HG03469 (cell line): ENCODE results near the gene DUSP28.
"Not testable (repeated sequence)": the region's sequence is repeated elsewhere in the genome, so short reads cannot be mapped to it uniquely, and the experiment has no call there.

Experiments used
- ATAC-seq: cut with Tn5 transposase; IDR thresholded peaks from one replicate; pipeline ENCODE4 v1.9.1; 2021; ENCODE audit warnings: mild to moderate bottlenecking, moderate library complexity, moderate number of reproducible peaks; ENCODE audit not compliant: unreplicated experiment

The DUSP28 gene

DNA sequence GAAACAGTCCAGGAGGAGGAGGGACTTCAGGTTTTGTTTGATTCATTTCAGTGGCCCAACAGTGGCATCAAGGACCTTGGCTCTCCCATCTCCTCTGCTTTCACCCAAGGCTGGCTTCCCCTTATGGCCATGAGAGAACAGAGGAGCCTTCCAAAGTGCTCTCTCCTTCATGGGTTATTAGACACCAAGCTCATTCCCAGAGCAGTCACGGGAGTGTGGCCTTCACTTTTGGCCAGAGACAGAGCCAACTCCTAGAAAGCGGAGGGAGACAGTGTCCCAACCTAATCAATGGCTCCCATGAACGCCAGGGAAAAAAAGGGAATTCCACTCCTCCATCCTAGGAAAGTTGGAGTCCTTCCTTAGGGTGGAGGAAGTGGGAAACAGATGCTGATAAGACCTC lies 871 bp upstream of the DUSP28 start:
- no peak for ATAC-seq

GRCh38 chr2:240560480-240561324 lies 545 bp downstream of the DUSP28 start:
- ATAC-seq: peak; percentile 34

DNA sequence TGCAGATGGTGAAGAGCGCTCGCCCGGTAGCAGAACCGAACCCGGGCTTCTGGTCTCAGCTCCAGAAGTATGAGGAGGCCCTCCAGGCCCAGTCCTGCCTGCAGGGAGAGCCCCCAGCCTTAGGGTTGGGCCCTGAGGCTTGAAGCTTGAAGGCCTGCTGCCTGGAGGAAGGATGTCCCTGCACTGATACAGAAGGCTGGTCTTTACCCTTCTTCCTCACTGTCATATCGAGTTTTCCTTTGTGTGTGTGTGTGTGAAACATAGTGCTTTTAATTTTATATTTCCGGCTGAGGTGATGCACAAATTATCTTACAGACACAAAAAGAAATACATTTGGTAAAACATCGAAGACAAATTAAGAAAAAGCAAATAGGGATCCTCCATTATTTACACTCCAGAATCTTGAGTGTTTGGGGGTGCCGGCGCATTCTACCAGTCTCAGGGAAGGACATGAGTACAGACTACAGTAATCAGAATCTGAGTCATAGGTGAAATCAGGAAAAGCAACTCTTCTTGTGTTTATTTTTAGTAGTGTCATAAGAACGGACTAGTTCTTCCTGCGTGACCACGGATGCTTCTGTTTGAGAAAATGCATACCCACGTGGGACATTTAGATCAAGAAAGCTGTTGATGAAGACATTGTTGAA lies 1.3 kb downstream of the DUSP28 start:
- no peak for ATAC-seq

- not testable (repeated sequence) for ATAC-seq
Observed at GRCh38 chr2:240563231-240563630, 3.1 kb downstream of the DUSP28 start.

- no peak for ATAC-seq
Observed at GRCh38 chr2:240563951-240564560, 3.9 kb downstream of the DUSP28 start.

GRCh38 chr2:240564561-240565332 lies 4.6 kb downstream of the DUSP28 start:
- no peak for ATAC-seq

GRCh38 chr2:240565333-240566202 lies 5.4 kb downstream of the DUSP28 start:
- ATAC-seq: peak; percentile 21

DNA sequence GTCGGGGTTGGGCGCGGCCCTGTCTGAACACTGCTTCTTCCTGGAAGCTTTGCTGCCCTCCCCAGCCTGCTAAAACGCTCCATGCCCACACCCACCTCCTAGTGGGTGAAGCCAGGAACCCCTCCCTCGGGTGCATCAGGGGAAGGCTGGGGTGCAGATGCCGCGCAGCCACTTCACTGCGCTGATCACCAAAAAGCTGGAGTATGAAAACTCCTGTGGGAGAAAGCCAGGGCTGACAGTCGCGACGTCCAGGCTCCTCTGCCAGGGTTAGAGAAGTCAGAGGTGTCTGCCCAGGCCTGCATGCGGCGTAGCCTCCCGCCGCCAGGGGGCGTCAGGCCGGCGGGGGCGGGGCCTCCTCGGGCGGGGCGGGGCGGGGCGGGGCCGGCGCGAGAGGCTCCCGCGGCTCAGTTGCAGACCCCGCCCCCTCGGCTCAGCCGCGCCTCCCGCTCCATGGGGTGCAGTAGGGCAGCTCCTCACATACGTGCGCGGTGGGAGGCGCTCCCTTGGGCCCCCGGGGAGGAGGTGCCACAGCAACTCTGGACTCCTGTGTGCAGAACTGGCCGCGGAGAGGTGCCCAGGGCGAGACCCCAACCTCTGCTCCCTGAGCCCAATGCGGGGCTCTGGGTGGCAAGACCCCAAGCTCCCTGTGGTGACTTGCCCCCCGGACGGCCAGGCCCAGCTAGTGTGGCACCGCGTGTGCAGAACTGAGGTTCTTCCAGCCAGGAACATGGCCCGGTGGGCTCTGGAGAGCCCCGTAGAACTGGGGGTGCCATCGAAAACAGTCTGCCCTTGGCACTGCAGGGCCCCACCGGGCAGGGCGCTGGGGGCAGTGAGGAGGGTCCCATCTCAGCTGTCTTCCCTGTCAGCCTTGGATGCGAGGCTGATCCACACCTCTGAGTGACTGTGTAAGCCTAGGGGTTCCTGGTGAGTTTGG lies 6.3 kb downstream of the DUSP28 start:
- ATAC-seq: peak; percentile 26

GRCh38 chr2:240567137-240567871 lies 7.1 kb downstream of the DUSP28 start:
- ATAC-seq: no peak

GRCh38 chr2:240567872-240568677 lies 7.9 kb downstream of the DUSP28 start, which contains the start of gene RNPEPL1:
Gene RNPEPL1, plus strand, starts transcription at chr2:240568484. Its CDS starts 103 bp downstream, at chr2:240568587.
- ATAC-seq: no peak

- no peak for ATAC-seq
Observed at GRCh38 chr2:240568678-240569522, 8.7 kb downstream of the DUSP28 start.

DNA sequence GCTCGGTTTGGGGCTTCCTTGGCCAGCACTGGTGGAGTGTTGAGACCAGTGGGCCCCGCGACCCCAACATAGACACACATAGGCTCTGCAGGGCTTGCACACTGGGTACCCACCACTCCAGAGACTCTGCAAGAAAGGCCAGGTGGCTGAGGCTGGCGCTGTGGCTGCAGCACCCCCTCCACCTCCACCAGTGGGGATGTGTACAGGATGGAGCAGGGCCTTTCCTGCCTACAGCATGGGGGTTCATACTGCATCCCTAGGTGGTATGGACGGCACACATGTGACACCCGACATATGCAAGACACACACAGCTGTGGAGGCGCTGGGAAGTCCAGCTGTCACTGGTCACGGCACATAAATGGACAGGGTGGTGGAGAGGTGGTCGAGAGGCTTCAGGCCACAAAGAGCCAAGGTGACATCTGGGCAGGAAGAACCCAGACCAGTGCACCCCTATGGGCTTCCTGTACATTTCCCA lies 9.4 kb downstream of the DUSP28 start:
- ATAC-seq: no peak

DNA sequence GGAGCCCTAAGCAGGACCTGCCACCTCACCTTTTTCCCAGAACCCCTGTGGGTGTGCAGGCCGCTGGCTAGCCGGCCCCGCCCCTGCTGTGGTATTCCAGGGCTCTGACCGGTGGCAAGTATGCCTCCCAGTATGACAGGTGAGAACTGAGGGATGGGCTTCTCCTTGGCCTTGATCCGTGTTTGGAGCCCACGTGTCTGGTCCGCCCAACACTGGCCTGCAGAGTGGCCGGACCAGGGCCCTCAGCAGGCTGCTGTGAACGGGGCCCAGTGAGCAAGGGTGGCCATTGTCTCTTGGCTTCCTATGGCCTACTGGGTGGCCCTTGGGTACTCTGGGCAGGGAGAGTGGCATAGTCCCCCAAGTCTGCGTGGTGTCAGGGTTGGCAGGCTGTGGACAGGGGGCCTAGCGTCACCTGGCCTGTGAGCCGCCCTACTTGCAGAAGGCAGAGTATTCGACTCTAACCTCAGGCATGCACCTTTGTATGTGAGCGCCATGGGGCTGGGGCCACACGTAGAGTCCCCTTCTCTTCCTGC lies 9.9 kb downstream of the DUSP28 start:
- ATAC-seq: no peak

- ATAC-seq: no peak
Observed at GRCh38 chr2:240570531-240571313, 10.6 kb downstream of the DUSP28 start.

DNA sequence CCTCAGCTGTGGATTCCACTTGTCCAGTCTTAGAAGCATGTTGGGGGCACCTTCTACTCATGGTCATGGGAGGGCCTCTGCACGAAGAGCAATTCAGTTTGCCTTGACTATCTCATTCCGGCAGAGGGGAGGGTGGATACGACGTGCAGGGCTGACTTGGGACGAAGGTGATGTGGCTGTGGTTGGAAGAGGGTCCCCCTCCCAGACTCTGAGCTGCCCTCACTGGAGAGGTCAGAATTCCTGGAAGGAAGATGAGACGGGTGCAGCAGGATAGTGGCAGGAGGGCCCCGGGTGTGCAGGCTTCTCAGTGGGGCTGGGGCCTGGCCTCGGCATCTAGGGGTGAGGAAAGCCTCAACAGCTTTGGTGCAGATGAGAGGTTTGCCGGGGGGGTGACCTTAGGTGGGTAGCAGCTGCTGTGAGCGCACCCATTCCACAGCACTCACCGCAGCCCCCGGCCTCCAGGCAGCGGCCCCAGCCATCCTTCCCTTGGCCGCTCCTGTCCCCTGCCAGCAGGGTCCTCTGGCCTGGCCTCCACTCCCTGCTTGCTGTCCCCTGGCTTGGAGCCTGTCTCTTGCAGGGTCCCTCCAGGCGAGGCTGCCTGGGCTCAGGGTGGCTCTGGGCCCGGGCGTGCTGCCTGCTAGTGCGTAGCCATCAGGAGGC lies 11.3 kb downstream of the DUSP28 start:
- ATAC-seq: no peak
